Activated B cell treated with CpG ODN at 0.5 μM for 24 hours (primary cell): ENCODE results near the gene STAT3. TPM values are rescaled to one million over a fixed set of nuclear protein-coding genes. Genes with fewer than 3 reads are reported as not detected.
"Not testable (repeated sequence)": the region's sequence is repeated elsewhere in the genome, so short reads cannot be mapped to it uniquely, and the experiment has no call there.

ENCODE experiments used
- ATAC-seq: fragments of 200-7000 bp; cut with Tn5 transposase; one replicate; pipeline ENCODE4 v1.10.0; 2021; ENCODE audit warnings: low read depth, mild to moderate bottlenecking, moderate library complexity
- CTCF ChIA-PET: fragments of 350-600 bp; sonication (Branson Sonifier 250); formaldehyde crosslinking; loops from one replicate; lab custom pipeline; 2021; ENCODE audit warnings: antibody characterized with exemption; lab: Charles Lee
- POLR2A ChIA-PET: fragments of 350-600 bp; sonication (Branson Sonifier 250); formaldehyde crosslinking; loops from one replicate; lab custom pipeline; 2021; ENCODE audit warnings: antibody characterized with exemption; lab: Charles Lee
- DNase-seq: peaks from one replicate; pipeline ENCODE4 v3.0.0; 2022
- H3K27ac Mint-ChIP-seq: one replicate; pipeline ENCODE4 v1.8.0; 2020; ENCODE audit warnings: mixed read lengths
- H3K27me3 Mint-ChIP-seq: one replicate; pipeline ENCODE4 v1.8.0; 2021; ENCODE audit warnings: mixed read lengths
- H3K36me3 Mint-ChIP-seq: one replicate; pipeline ENCODE4 v1.8.0; 2021; ENCODE audit warnings: low read depth, mixed read lengths
- H3K4me1 Mint-ChIP-seq: one replicate; pipeline ENCODE4 v1.8.0; 2021; ENCODE audit warnings: mixed read lengths
- H3K4me3 Mint-ChIP-seq: one replicate; pipeline ENCODE4 v1.8.0; 2020; ENCODE audit warnings: mild to moderate bottlenecking, mixed read lengths
- H3K9me3 Mint-ChIP-seq: one replicate; pipeline ENCODE4 v1.8.0; 2020; ENCODE audit warnings: mixed read lengths
- intact Hi-C: fragments of 100-400 bp; cut with micrococcal nuclease; formaldehyde crosslinking; loops from one replicate; pipeline ENCODE4 v1.15.1; 2024
- total RNA-seq: library from RNA; stranded (reverse); gene quantifications from 2 replicates; pipeline ENCODE4 v1.2.3, GENCODE V29; 2022
- TF ChIP-seq, protein P1 (sequence below): fragments of 200-600 bp; IDR thresholded peaks from one replicate; pipeline ENCODE4 v1.8.0; 2022; ENCODE audit warnings: antibody characterized with exemption, mild to moderate bottlenecking

Gene STAT3
- total RNA-seq, 1 donor from 2014 or later, result 233 TPM

DNA sequence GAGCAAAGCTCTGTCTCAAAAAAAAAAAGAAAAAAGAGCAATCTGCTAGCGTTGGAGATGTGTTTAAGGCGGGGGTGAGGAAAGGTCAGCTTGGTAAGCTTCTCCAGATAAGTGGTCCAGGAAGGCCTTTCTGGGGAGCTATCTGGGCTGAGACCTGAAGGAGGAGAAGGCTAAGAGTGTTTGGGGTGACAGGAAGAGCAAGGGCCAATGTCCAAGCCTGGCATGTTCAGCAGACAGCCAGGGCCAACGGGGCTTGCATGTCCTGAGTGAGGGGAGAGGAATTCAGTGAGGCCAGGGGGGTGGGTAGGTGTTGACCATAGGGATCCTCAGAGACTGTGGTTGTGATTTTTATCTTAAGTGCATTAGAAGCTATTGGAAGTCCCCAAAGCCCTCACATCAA is 84.5 kb downstream of the STAT3 start:
- Mint-ChIP-seq H3K4me1 (no peaks in the 10 kb centered on the region), H3K36me3 (peaks cover 83% of the 10 kb centered on the region), H3K27ac (no peak overlapping the region), H3K27me3 (no peaks in the 10 kb centered on the region), H3K4me3 (no peak overlapping the region), H3K9me3 (no peaks in the 10 kb centered on the region)
- intact Hi-C loops, result no loop called here
- POLR2A ChIA-PET, result interaction anchor here (0.9 to 1.6 kb wide), 3 partner anchors 8 to 102 kb away, joined by 3 to 5 read pairs (median 3); no protein-coding TSS in a partner anchor
- ATAC-seq (no peak), DNase-seq (no peak)
- CTCF ChIA-PET, result interaction anchor here (1.3 kb wide), 1 partner anchor 9 kb away, joined by 5 read pairs; no protein-coding TSS in a partner anchor
- TF ChIP-seq, protein P1, sequence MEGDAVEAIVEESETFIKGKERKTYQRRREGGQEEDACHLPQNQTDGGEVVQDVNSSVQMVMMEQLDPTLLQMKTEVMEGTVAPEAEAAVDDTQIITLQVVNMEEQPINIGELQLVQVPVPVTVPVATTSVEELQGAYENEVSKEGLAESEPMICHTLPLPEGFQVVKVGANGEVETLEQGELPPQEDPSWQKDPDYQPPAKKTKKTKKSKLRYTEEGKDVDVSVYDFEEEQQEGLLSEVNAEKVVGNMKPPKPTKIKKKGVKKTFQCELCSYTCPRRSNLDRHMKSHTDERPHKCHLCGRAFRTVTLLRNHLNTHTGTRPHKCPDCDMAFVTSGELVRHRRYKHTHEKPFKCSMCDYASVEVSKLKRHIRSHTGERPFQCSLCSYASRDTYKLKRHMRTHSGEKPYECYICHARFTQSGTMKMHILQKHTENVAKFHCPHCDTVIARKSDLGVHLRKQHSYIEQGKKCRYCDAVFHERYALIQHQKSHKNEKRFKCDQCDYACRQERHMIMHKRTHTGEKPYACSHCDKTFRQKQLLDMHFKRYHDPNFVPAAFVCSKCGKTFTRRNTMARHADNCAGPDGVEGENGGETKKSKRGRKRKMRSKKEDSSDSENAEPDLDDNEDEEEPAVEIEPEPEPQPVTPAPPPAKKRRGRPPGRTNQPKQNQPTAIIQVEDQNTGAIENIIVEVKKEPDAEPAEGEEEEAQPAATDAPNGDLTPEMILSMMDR, result no peak

DNA sequence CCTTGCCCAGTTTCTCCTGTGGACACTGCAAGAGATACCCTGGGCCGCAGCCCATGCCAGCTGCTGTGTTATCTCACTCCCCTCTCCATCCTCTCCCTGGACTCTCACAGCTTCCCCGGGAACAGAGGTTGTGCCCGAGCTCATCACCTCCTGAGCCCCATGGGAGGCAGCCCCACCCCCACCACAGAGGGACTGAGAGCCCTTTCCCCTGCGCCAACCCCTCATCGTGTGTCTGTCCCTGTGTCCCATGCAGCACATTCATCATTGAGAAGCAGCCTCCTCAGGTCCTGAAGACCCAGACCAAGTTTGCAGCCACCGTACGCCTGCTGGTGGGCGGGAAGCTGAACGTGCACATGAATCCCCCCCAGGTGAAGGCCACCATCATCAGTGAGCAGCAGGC is 87.2 kb downstream of the STAT3 start:
- CTCF ChIA-PET, result interaction anchor here (0.8 to 2.5 kb wide), 2 partner anchors 11 to 18 kb away, joined by 3 to 7 read pairs; no protein-coding TSS in a partner anchor
- intact Hi-C loops, result no loop called here
- no peak overlapping the region for H3K27ac Mint-ChIP-seq
- H3K9me3 Mint-ChIP-seq, result no peaks in the 10 kb centered on the region
- POLR2A ChIA-PET, result no interaction called here
- no peaks in the 10 kb centered on the region for H3K27me3 Mint-ChIP-seq
- ATAC-seq (no peak), DNase-seq (no peak)
- peaks cover 76% of the 10 kb centered on the region for H3K36me3 Mint-ChIP-seq
- H3K4me3 Mint-ChIP-seq, result no peak overlapping the region
- TF ChIP-seq, protein P1, result no peak
- no peaks in the 10 kb centered on the region for H3K4me1 Mint-ChIP-seq

DNA sequence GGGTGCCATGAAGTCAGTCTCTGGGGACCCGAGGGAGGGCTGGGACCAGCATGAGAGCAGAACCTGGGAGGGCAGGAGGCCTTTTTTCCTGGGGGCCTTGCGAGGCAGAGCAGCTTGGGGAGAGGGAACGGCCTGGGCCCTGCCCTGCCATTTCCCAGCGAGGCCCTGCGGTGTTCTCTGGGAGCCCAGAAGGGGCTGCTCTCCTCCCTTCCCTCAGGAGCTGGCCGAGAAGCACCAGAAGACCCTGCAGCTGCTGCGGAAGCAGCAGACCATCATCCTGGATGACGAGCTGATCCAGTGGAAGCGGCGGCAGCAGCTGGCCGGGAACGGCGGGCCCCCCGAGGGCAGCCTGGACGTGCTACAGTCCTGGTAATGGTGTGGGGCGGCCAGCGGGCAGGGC is 88.3 kb downstream of the STAT3 start:
- POLR2A ChIA-PET, H3K27me3 Mint-ChIP-seq, H3K27ac Mint-ChIP-seq, CTCF ChIA-PET, H3K4me3 Mint-ChIP-seq, DNase-seq, H3K9me3 Mint-ChIP-seq, H3K4me1 Mint-ChIP-seq, intact Hi-C loops, ATAC-seq: not testable (repeated sequence)
- peaks cover 82% of the 10 kb centered on the region for H3K36me3 Mint-ChIP-seq

DNA sequence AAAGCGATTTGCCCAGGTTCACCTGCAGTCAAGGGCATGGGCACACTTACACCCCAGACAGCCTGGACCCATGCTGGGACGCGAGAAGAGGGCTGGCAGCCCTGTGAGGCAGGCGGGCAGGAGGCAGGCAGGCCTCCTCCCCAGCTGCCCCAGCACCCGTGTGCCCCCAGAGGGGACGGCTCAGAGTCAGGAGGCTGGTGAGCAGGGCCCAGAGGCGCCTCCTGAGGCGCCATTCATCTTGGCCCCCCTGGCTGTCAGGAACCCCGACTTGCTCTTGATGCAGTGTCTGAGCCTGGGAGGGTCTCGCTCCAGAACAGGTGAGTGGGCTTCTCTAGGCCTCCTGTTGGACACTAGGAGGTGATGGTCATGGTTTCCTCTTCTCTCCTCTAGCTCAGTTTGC is 88.9 kb downstream of the STAT3 start:
- H3K27me3 Mint-ChIP-seq, H3K9me3 Mint-ChIP-seq, intact Hi-C loops, H3K27ac Mint-ChIP-seq, DNase-seq, ATAC-seq, H3K4me3 Mint-ChIP-seq, CTCF ChIA-PET, H3K4me1 Mint-ChIP-seq: not testable (repeated sequence)
- peaks cover 81% of the 10 kb centered on the region for H3K36me3 Mint-ChIP-seq
- POLR2A ChIA-PET, result interaction anchor here (1.0 kb wide), 1 partner anchor 12 kb away, joined by 3 read pairs; no protein-coding TSS in a partner anchor

DNA sequence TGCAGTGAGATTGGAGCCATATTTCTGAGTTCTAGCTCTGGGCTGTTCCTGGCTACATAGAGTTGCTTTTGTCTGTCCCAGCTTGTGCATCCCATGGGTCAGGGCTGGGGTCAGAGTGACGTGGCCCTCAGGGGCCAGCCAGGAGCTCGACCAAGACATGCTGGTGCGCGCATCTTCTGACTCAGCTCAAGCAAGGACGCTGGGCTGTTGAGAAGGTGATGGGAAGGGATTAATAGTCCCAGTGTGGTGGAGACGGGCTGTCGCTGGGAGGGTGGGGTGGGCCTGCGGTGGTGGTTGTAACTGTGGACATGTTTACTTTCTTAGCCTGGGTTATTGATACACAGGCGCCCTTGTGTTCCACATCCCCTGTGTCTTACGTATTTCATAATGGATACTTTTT is 90.5 kb downstream of the STAT3 start:
- H3K4me1 Mint-ChIP-seq, POLR2A ChIA-PET, DNase-seq, intact Hi-C loops, CTCF ChIA-PET, H3K27ac Mint-ChIP-seq, H3K27me3 Mint-ChIP-seq, H3K4me3 Mint-ChIP-seq, H3K9me3 Mint-ChIP-seq, ATAC-seq: not testable (repeated sequence)
- peaks cover 76% of the 10 kb centered on the region for H3K36me3 Mint-ChIP-seq

DNA sequence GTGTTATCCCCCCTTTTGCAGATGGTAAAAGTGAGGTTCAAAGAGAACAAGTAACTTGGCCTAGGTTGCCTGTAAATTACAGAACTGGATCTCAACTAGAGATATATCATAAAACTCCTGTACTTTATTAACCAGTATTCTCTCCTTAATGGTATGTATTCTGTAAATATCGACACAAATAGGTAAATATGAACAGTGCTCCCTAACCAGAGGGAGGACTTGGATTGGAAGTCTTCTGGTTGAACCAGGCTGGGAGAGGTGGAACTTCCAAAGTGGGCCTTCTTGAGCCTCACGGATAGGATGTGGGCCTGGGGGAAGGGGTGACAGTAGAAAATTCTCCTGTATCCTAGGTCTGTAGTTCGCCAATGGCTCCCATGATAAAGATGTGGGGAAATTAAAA is 92.2 kb downstream of the STAT3 start:
- Mint-ChIP-seq H3K9me3 (no peaks in the 10 kb centered on the region), H3K4me3 (no peak overlapping the region), H3K36me3 (peaks cover 75% of the 10 kb centered on the region), H3K27me3 (no peaks in the 10 kb centered on the region), H3K27ac (no peak overlapping the region), H3K4me1 (peaks cover 8% of the 10 kb centered on the region)
- TF ChIP-seq, protein P1, result no peak
- DNase-seq (no peak), ATAC-seq (no peak)
- ChIA-PET CTCF (no interaction called here), POLR2A (no interaction called here)
- intact Hi-C loops, result no loop called here
